Stimulated activated CD4-positive, alpha-beta T cell treated with anti-CD3 and anti-CD28 coated beads, TNF-alpha, amount 100 ng/mL, for 1 hour (primary cell): ENCODE measurements around the gene NCKAP1.
"Not testable (repeated sequence)": the region's sequence is repeated elsewhere in the genome, so short reads cannot be mapped to it uniquely, and the experiment has no call there.

Source experiments
- DNase-seq, 3 donors: peaks; one replicate each; pipeline ENCODE4 v3.0.0-alpha.2; 2020; ENCODE audit warnings: low read depth in 3 of 3, low spot score in 1 of 3

Gene NCKAP1

DNA sequence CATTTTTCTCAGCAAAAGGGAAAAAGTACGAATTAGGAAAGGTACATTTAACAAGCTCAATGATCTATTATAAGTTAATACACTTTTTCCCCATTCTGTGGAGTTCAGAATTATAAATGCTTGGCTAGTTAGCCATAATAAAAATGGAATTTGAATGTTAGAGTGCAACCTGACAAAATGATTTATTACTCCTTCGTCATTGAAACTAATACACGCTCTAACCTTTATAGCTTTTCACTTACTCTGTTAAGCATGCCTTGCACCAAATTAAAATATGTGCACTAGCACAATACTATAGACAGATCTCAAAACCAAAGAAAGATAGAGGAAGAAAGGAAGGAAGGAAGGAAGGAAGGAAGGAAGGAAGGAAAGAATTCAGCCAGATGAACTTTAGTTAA, 125.7 kb downstream of the NCKAP1 start:
- DNase-seq = no peak

DNA sequence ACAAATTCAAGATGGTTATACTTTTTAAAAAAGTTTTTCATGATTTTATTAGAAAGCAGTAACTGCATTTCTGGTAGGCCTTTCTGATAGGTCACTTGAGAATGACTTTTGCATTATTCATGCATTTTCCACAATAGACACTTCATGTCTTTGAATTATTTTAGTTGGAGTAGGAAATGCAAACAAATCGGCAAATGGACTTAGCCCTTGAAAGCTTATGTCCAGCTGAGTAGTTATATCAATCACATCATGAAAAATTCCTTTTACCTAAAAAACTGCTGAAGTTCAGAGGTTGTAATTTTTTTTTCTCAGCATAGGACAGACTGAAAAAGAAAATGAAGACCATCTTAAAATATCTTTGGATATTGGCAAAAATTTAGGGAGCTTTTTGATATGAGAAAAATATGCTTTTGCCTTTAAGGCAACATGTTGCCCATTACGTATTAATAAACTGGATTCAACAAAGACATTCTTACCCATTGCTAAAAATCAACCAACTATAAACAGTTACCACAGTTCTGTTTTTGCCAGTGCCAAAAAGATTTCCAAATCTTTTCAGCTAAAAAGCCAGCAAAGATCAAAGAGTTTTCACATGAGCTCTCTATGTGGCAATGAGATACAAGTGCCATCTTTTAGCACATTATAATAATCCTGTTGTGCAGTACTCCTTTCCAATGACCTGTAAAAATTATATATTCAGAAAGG, 126.3 kb downstream of the NCKAP1 start:
- DNase-seq = no peak

DNA sequence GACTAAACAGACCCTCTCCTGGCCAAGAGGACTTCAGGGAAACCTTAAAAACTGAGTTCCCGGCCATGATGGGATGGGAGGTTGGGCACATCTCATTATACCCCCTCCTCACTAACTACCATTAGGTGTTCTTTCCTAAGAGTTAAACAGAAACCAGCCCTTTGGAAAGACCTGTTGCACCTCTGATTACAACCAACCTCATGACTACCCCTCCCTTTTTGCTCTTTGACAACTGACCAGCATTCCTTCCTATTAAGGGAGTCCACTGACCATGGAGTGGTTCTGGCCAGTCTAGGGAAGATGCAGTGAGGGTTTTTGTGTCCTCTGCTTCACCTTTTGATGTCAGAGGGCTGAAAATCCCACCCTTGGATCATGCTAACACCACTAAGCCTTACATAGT, 127.3 kb downstream of the NCKAP1 start:
- no peak for DNase-seq

DNA sequence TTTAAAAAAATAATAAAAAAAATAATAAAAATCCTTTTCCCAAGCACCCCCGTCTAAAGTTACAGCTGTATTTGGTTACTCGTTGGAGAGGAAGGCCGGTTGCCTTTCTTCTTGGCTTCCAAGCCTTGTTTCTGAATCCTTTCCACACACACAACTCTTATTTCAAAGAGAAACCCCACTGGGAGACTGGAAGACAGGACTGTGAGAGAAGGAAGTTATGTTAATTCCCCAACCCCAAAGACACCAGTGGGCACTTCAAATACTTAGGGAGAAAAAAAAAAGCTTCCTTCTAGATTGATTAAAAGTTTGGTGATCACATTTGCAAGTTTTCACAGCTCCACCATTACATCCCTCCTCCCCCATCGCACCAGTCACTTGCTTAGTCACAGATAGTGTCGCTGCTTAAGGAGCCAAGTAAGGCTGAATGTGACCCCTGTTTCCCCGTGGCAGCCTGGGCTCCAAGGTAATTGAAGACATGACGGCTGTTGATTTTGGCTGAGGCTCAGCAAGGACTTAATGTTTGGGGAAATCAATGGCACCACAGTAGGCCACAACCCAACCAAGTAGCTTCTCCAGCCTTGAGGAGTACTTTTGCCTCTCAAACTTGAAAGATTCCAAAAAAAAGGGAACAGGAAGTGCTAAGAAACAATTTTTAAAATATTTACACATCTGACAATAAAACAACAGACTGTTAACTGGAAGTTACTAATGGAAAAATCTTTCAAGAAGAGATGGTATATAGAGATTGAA, 131.0 kb downstream of the NCKAP1 start:
- DNase-seq = no peak

DNA sequence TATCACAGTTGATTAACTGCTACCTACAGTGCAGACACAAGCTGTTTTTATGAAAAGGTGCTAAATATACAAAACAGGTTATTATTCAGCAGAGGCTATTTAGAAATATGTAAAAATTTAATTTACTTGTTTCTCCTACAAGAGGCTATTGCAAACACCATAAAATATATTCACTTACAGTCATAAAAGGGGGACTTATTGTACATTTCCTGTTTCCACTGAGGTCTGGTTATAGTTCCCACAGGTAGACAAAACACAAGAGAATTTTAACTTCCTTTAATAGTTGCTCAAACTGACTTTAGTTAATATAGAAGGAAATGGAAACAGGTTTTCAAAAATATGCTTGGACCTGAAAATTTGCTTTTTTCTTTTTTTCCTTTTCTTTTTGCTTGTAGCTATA, 131.8 kb downstream of the NCKAP1 start:
- no peak for DNase-seq

DNA sequence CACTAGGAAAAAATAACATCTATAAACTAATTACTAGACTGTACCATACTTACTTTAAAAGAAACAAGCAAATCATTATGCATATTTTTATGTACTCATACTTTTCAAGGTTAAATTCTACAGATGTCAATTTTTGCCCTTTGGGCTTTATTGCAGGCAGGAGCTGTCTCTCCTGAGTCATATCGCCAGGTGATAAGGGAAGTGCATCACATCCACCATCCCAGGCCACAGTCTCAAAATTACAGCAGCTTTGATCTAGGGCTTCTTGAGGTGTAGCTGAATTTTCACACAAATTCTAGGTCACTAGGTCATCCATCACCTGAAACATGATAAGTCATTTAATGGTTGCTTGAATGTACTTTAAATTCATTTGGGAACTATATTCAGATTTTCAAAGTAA, 133.4 kb downstream of the NCKAP1 start:
- no peak for DNase-seq

DNA sequence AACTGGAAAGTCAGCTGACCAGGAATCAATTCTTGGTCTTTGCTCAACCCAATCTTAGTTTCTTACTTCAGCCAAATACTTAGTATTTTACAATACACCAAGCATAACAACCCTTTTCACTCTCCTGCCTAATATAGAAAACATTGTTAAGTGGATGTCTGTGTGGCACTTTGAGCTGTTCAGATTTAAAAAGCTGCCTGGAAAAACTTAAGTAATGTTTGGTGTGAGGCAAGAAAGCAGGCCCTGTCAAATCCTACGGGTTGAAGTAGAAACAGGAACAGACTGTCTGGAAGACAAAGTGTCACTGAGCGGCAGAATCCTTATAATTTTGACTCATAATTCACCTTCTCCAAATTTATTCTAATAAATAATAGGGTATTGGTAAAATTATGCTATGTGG, 134.7 kb downstream of the NCKAP1 start:
- no peak for DNase-seq

DNA sequence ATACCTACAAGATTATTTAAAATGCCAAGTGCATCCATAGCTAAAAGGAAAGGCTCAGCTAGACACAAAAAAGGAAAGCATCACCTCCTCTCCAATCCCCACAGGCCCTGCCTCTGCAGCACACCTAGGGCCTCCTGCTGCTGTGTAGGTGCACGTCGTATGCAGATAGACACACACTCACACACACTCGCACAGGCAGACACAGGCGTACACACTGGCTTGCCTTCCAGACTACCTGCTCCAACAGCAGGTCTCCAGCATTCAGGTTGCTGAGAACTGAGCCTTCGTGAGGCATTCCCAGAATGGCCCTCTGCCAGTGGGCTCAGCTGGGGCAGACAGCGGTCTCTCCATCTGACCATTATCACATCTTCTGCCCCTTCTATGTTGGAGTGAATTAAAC, 136.5 kb downstream of the NCKAP1 start:
- no peak for DNase-seq

DNA sequence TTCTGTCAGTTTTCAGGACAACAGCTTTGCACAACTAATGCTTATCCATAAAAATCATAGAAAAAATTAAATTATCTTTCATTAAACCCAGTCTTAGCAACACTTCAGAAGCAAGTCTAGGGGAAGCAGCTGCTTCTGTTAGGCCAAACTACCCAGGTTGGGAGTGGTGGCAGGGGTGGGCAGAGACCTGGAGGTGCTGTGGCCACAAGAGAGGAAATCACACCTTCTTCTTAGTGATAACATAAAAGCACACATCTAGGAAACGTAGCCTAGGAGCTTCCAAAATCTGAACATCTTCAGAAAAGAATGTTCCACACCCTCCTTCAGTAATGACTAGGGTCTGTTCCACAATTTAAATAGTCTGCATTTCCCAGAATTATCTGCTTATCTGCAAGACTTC, 139.5 kb downstream of the NCKAP1 start:
- DNase-seq = no peak

DNA sequence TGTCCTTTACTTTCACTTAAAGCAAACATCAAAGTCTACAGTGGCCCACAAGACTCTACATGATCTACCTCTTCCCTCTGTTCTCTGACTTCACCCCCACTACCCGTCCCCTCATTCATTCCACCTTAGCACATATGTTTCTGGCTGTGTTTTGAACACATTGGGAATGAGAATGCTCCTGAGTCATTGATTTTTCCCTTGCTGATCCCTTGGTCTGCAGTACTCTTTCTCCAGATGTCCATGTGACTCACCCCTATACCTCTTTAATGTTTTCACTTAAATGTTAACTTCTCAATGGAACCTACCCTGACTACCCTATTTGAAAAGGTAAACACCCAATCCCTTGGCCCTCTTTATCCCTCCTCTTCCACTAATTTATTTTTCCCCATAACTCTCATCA, 141.1 kb downstream of the NCKAP1 start:
- DNase-seq = no peak

DNA sequence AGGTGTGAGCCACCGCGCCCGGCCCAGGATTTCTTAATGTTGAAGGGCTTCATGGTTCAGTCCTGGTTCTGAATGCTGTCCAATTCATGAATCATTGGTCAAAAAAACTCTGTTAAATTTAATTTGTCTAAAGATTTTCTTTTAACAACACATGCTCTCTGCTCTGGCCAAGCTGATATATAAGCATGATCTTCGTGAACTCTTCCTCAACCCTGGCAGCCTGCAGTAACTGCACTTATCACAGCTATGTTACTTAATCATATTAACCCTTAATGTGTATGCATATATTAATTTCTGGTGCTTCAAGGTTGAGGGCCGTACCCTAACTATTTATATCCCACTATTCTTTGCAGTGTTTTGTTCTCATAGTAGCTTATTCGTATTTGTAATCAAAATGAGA, 142.5 kb downstream of the NCKAP1 start:
- no peak for DNase-seq

DNA sequence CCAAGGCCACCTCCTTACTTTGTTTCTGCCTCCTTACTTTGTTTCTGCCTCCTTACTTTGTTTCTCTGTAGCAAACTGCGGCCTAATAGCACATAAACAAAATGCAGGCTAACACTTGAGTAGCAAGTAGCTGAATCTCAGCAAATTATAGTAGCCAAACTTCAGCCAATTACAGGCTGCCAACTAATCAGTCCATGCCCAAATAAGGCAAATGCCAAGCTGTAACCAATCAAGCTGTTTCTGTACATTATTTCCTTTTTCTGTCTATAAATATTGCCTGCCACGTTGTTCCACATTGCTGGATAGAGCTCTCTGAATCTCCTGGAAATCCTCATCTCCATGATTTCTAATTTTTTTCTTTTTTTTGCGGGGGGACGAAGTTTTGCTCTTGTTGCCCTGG, 143.1 kb downstream of the NCKAP1 start:
- no peak for DNase-seq

DNA sequence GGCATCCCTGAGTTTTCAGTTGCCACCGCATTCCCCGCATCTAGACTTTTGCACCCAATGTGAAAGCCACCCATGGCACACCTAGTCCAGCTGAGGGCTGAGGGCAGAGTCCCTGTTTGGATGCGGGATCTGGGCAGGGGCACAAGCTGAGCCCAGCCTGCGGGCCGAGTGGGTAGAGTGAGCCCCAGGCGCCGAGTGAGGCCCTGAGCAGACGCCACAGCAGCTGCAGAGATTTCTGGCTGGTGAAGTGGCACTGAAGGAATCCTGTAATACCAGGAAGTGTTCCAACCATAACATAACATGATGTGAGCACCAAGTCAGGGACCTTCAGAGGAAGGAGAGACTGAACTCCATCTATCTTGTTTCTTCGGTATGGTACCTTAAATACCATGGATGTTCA, 144.1 kb downstream of the NCKAP1 start:
- no peak for DNase-seq

DNA sequence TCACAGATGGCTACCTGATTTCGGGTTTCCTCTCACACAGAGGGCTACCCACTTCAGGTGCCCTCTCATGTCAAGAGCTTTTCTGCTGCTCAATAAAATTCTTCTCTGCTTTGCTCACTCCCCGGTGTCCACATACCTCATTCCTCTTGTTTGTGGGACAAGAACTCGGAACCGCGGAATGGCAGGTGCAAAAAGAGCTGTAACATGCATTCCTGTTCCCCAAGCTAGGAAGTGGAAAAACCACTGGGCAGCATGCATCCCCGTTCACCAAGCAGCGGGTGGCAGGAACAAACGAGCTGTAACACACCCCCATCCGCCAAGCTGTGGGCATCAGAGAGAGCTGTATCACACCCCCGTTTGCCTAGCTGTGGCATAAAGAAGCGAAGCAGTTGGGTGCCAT, 144.6 kb downstream of the NCKAP1 start:
- no peak for DNase-seq

DNA sequence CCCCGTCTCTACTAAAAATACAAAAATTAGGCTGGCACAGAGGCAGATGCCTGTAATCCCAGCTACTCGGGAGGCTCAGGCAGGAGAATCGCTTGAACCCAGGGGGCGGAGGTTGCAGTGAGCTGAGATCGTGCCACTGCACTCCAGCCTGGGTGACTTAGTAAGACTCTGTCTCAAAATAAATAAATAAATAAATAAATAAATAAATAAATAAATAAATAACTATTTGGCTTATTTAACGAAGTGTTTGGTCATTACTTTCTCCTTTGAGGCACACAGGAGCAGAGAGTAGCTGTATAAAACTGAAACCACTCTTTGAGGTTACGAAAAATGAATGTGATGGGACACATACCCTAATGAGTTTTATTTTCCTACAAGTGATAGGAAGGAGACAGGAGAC, 145.2 kb downstream of the NCKAP1 start:
- not testable (repeated sequence) for DNase-seq

DNA sequence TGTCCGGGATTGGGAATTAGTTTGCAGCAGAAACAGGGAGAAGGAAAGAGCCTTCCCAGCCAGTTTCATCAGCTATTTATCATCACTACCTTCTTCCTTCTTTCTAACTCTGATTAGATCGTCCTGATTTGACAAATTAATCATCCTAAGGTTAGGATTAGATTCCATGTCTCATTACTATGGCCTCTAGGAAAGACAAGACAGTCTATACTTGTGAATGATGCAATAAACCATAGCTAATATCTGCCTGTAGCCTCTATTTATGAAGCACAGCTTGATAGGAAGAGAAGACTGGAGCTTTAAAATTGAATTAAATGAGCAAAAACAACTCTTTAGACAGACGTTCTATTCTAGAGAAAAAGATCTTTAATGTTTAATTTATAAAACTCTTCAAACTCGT, 146.6 kb downstream of the NCKAP1 start:
- DNase-seq = no peak

DNA sequence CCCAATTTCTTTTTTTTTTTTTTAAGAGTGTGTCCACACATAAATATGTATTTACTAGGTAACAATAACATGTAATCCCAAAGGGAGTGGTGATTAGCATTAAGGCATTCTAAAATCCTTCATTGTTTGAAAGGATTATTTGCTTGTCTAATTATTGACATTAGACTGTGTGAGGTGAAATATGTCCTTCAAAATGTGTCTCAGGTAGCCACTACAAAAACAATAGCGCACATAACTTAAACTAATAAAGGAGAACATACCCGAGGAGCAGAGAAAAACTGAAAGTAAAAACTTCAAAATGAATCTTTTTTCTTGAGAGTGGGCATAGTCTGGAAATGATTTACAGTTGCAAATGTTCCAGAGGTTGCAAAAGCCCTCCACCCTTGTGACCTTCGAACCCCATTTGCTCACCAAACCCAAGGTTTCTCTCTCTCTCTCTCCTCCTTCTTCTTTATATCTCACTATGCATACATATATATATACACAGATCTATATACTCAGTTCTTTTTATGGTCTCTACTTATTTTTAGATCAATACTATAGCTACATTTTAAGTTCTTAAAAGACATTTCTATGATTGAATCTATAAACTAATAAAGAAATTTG, 147.4 kb downstream of the NCKAP1 start:
- no peak for DNase-seq

DNA sequence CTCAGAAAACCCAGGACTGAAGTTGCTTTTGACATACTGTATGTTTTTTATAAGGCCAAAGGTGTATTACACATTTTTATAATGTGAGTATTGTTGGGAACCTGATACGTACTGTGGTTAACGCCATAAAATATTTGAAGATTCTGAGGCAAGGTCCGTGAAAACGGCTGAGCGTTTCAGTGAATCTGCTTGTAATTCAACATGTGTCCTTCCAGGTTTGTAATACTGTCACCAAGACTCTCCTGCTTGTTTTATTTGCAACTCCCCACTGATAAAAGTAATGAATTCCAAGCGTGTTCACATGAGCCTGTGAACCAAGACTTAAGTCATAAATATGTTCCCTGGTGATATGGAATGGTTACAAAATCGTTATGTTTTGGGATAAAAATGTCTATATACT, 148.0 kb downstream of the NCKAP1 start:
- no peak for DNase-seq

DNA sequence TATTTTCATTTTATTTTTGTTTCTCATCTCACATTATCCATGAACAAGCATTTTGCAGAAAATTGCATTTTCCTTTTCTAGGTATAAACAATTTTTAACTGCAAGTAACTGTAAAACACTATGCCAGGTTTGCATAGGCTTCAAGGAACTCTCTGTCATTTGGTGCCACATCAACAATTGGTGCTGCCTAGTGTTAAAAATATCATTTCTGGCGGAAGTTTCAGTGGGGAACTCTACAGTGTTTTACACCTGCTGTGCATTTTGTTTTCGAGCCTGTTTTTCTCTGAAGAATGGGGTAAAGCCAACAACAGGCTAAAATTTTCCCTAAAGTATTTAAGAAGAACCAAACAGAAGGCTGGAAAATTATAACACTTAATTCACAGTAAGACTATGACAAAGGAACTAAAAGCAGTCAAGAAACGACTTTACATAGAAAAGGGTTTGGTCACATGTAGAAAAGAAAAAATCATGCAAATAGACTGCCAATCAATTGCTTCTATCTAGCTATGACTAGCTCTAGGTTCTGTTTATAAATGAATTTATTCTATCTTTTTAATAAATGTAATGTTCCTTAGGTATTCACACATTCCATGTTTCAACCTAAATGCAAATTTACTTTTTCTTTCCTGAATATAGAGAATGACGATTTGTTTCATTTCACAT, 150.4 kb downstream of the NCKAP1 start:
- no peak for DNase-seq

DNA sequence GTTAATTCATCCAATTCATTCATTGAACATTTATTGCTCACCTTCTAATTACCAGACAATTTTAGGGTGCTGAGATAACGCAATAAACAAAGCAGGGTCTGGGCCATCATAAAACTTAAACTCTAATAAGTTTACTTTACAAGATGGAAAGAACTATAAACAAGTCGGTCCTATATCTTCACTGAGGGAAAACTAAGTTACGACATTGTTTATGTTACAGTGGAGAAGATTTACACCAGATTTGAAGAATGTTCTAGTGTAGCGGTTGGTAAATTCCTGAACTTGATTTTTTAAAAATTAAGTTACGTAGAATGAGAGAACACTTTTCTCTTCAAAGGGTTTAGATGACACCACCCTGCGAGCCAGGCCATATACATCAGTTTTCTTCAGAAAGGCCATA, 151.2 kb downstream of the NCKAP1 start:
- DNase-seq = no peak

DNA sequence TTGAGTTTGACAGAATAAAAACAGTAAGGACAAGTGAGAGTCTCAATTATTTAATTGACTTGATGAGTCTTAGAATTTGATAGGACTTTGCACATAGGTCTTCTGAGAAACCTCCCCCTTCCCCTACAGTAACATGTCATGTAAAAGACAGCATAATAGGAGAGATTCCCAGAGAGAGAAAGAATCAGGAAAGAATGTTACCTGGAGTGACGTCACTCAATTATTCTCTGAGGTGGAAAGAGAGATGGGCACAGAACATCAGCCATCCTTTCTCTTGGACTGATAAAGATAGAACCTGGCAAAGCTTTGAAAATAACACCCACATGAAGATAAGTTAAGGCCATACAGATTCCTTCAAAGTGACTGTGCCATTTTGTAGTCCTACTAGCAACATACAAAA, 152.5 kb downstream of the NCKAP1 start:
- DNase-seq = no peak

DNA sequence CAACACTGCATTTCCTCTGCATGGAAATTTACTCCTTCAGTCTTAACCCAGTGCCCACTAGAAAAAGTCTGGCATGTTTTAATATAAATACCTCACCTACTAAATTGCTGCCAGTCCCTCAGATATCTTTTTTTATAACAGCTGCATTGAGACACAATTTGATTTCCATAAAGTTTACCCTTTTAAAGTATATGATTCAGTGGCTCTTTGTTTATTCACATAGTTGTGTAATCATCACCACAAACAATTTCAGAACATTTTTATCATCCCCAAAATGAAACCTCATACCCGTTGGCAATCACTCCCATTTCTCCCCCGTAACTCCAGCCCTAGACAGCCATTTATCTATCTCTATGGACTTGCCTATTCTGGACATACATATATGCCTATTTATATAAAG, 154.8 kb downstream of the NCKAP1 start:
- no peak for DNase-seq
